ENCODE measurements around the gene ABRACL.

Gene ABRACL

GRCh38 chr6:139079018-139079417, 50.5 kb downstream of the ABRACL start:
- no peaks in the 10 kb centered on the region for H3K79me2 ChIP-seq (ENCODE audit: insufficient read depth, low read length)
- no peak overlapping the region for H2AFZ ChIP-seq (ENCODE audit: low read length)
- H3K4me2 ChIP-seq (ENCODE audit: low read depth, low read length, poor library complexity, severe bottlenecking), result no peak overlapping the region
- H3K27me3 ChIP-seq (ENCODE audit: insufficient read depth, low read length, poor library complexity, severe bottlenecking), result no peaks in the 10 kb centered on the region
- H4K20me1 ChIP-seq (ENCODE audit: insufficient read depth, low read length, poor library complexity, severe bottlenecking), result no peaks in the 10 kb centered on the region
- no peaks in the 10 kb centered on the region for H3K36me3 ChIP-seq (ENCODE audit: insufficient read depth, low read length)
- TF ChIP-seq EZH2phosphoT487 (IDR thresholded peaks at IDR 0.05; ENCODE audit: borderline replicate concordance), result no peak
- no peak for TF ChIP-seq CTCF (conservative IDR thresholded peaks at IDR 0.05; ENCODE audit: low read length)
- no peak overlapping the region for H3K9ac ChIP-seq (ENCODE audit: low read depth, low read length, poor library complexity, severe bottlenecking)
- H3K4me3 ChIP-seq (ENCODE audit: low read length, poor library complexity, severe bottlenecking), result no peak overlapping the region
- H3K9me2 ChIP-seq (replicated peaks; ENCODE audit: low read depth, low read length), result no peaks in the 10 kb centered on the region
- H3K9me3 ChIP-seq (ENCODE audit: insufficient read depth, low read depth, low read length), result no peaks in the 10 kb centered on the region
- H3F3A ChIP-seq (ENCODE audit: low read depth), result no peaks in the 10 kb centered on the region
- H3K4me1 ChIP-seq (ENCODE audit: insufficient read depth, low read length, poor library complexity, severe bottlenecking), result no peaks in the 10 kb centered on the region

GRCh38 chr6:139080255-139080920, 51.8 kb downstream of the ABRACL start:
- Histone ChIP-seq H3F3A (ENCODE audit: low read depth) (no peaks in the 10 kb centered on the region), H3K79me2 (ENCODE audit: insufficient read depth, low read length) (no peaks in the 10 kb centered on the region), H4K20me1 (ENCODE audit: insufficient read depth, low read length, poor library complexity, severe bottlenecking) (no peaks in the 10 kb centered on the region), H3K4me2 (ENCODE audit: low read depth, low read length, poor library complexity, severe bottlenecking) (no peak overlapping the region), H3K27me3 (ENCODE audit: insufficient read depth, low read length, poor library complexity, severe bottlenecking) (no peaks in the 10 kb centered on the region), H3K4me3 (ENCODE audit: low read length, poor library complexity, severe bottlenecking) (no peak overlapping the region), H3K4me1 (ENCODE audit: insufficient read depth, low read length, poor library complexity, severe bottlenecking) (no peaks in the 10 kb centered on the region), H2AFZ (ENCODE audit: low read length) (no peak overlapping the region), H3K9ac (ENCODE audit: low read depth, low read length, poor library complexity, severe bottlenecking) (no peak overlapping the region), H3K36me3 (ENCODE audit: insufficient read depth, low read length) (no peaks in the 10 kb centered on the region), H3K9me3 (ENCODE audit: insufficient read depth, low read depth, low read length) (no peaks in the 10 kb centered on the region), H3K9me2 (replicated peaks; ENCODE audit: low read depth, low read length) (no peaks in the 10 kb centered on the region)
- TF ChIP-seq EZH2phosphoT487 (IDR thresholded peaks at IDR 0.05; ENCODE audit: borderline replicate concordance), result no peak
- TF ChIP-seq CTCF (conservative IDR thresholded peaks at IDR 0.05; ENCODE audit: low read length), result no peak

GRCh38 chr6:139081471-139081870, 52.9 kb downstream of the ABRACL start:
- H2AFZ ChIP-seq (ENCODE audit: low read length), result no peak overlapping the region
- H3K79me2 ChIP-seq (ENCODE audit: insufficient read depth, low read length), result no peaks in the 10 kb centered on the region
- no peaks in the 10 kb centered on the region for H3K36me3 ChIP-seq (ENCODE audit: insufficient read depth, low read length)
- H3K4me1 ChIP-seq (ENCODE audit: insufficient read depth, low read length, poor library complexity, severe bottlenecking), result no peaks in the 10 kb centered on the region
- no peak for TF ChIP-seq CTCF (conservative IDR thresholded peaks at IDR 0.05; ENCODE audit: low read length)
- no peak for TF ChIP-seq EZH2phosphoT487 (IDR thresholded peaks at IDR 0.05; ENCODE audit: borderline replicate concordance)
- no peaks in the 10 kb centered on the region for H3F3A ChIP-seq (ENCODE audit: low read depth)
- no peak overlapping the region for H3K4me2 ChIP-seq (ENCODE audit: low read depth, low read length, poor library complexity, severe bottlenecking)
- H4K20me1 ChIP-seq (ENCODE audit: insufficient read depth, low read length, poor library complexity, severe bottlenecking), result no peaks in the 10 kb centered on the region
- H3K9ac ChIP-seq (ENCODE audit: low read depth, low read length, poor library complexity, severe bottlenecking), result no peak overlapping the region
- H3K27me3 ChIP-seq (ENCODE audit: insufficient read depth, low read length, poor library complexity, severe bottlenecking), result no peaks in the 10 kb centered on the region
- H3K9me3 ChIP-seq (ENCODE audit: insufficient read depth, low read depth, low read length), result no peaks in the 10 kb centered on the region
- H3K9me2 ChIP-seq (replicated peaks; ENCODE audit: low read depth, low read length), result no peaks in the 10 kb centered on the region
- no peak overlapping the region for H3K4me3 ChIP-seq (ENCODE audit: low read length, poor library complexity, severe bottlenecking)

All from Loucy (cell line).